Stimulated activated CD4-positive, alpha-beta T cell treated with anti-CD3 and anti-CD28 coated beads, Interleukin-2, amount 100 ng/mL, for 24 hours (primary cell): ENCODE results near the gene PPP1CA.
A peak's percentile ranks its signal among the peaks of the same experiment; 100 is the strongest.

Source experiments
- DNase-seq, 2 donors: peaks; one replicate each; pipeline ENCODE4 v3.0.0-alpha.2; 2020

Gene PPP1CA

GRCh38 chr11:67434395-67434881 lies 32.8 kb upstream of the PPP1CA start:
- DNase-seq = peak in 1 of 2 donors; percentile 56

- DNase-seq = peak in 1 of 2 donors; percentile 36
Observed at GRCh38 chr11:67433536-67434394, 32.1 kb upstream of the PPP1CA start.

GRCh38 chr11:67432655-67433349 lies 31.1 kb upstream of the PPP1CA start:
- peak in 1 of 2 donors; percentile 11 for DNase-seq

- DNase-seq = no peak
Observed at GRCh38 chr11:67431346-67432249, 29.9 kb upstream of the PPP1CA start.

- no peak for DNase-seq
Observed at GRCh38 chr11:67429722-67430121, 28.1 kb upstream of the PPP1CA start.

- no peak for DNase-seq
Observed at GRCh38 chr11:67429038-67429668, 27.5 kb upstream of the PPP1CA start.

- peak; percentile 100 for DNase-seq
Observed at GRCh38 chr11:67428052-67429001, 26.7 kb upstream of the PPP1CA start, which contains the start of gene RPS6KB2. Gene RPS6KB2, plus strand, starts transcription at chr11:67428494. Its CDS starts 52 bp downstream, at chr11:67428546.

- DNase-seq = peak in 1 of 2 donors; percentile 20
Observed at GRCh38 chr11:67427364-67427859, 25.8 kb upstream of the PPP1CA start.

GRCh38 chr11:67423891-67424613 lies 22.4 kb upstream of the PPP1CA start:
- no peak for DNase-seq

- no peak for DNase-seq
Observed at GRCh38 chr11:67423466-67423865, 21.8 kb upstream of the PPP1CA start.

- DNase-seq = no peak
Observed at GRCh38 chr11:67422891-67423290, 21.2 kb upstream of the PPP1CA start.

- DNase-seq = no peak
Observed at GRCh38 chr11:67421430-67422031, 19.9 kb upstream of the PPP1CA start.

GRCh38 chr11:67420646-67421429 lies 19.2 kb upstream of the PPP1CA start:
- DNase-seq = peak; percentile 99 to 100

GRCh38 chr11:67420147-67420645 lies 18.5 kb upstream of the PPP1CA start:
- peak in 1 of 2 donors; percentile 6 for DNase-seq

- DNase-seq = peak in 1 of 2 donors; percentile 13
Observed at GRCh38 chr11:67419325-67420049, 17.8 kb upstream of the PPP1CA start.

GRCh38 chr11:67418476-67419281 lies 17.0 kb upstream of the PPP1CA start:
- peak in 1 of 2 donors; percentile 40 for DNase-seq

GRCh38 chr11:67417425-67417824 lies 15.8 kb upstream of the PPP1CA start:
- DNase-seq = no peak
